ENCODE measurements around the gene LRRC71.

The LRRC71 gene

DNA sequence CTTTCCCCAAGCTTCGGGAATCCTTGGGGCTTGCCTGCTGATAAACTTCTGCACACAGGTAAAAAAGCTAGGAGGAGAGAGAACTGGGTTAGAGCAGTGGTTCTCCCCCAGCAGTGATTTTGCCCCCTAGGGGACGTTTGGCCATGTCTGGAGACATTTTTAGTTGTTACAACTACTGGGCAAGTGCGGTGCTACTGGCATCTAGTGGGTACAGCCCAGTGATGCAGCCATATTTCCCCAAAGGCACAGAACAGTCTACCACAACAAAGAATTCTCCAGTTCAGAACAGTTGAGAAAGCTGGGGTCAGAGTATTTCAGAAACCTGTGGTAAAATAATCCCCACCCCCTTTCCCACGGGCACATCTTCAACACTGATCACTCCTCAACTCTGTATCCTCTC is 41.3 kb downstream of the LRRC71 start:
- TF ChIP-seq ZNF565 (CRISPR knock-in tag; conservative IDR thresholded peaks at IDR 0.05; ENCODE audit: low read depth) (no peak), TCF4 (CRISPR knock-in tag; IDR thresholded peaks at IDR 0.05; ENCODE audit: borderline replicate concordance) (no peak), ZFP30 (CRISPR knock-in tag; IDR thresholded peaks at IDR 0.05) (no peak)
- peak; percentile 68 for ATAC-seq

DNA sequence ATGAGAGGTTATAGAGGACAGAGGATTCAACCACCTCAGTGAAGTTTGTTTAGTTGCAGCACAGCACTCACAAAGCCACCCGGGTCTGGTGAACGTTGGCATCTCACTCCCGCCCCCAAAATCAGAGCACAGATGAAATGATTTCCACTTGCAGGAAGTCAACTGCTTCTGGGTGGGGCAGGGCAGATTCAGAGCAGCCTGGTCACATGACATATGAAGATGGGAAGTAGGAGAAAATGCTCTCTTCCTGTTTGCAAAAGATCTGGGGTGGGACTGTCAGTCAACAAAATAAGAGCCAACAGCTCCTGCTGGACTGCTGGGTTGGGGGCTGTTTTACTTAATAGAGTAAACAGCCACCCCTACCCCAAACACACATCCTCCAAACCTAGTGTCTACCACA is 43.2 kb downstream of the LRRC71 start:
- TF ChIP-seq, protein P1, sequence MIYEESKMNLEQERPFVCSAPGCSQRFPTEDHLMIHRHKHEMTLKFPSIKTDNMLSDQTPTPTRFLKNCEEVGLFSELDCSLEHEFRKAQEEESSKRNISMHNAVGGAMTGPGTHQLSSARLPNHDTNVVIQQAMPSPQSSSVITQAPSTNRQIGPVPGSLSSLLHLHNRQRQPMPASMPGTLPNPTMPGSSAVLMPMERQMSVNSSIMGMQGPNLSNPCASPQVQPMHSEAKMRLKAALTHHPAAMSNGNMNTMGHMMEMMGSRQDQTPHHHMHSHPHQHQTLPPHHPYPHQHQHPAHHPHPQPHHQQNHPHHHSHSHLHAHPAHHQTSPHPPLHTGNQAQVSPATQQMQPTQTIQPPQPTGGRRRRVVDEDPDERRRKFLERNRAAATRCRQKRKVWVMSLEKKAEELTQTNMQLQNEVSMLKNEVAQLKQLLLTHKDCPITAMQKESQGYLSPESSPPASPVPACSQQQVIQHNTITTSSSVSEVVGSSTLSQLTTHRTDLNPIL (CRISPR knock-in tag; IDR thresholded peaks at IDR 0.05; ENCODE audit: low read depth): no peak
- no peak for TF ChIP-seq CSDC2 (CRISPR knock-in tag; IDR thresholded peaks at IDR 0.05)
- TF ChIP-seq RARB (CRISPR knock-in tag; IDR thresholded peaks at IDR 0.05): no peak
- no peak for TF ChIP-seq TCF4 (CRISPR knock-in tag; IDR thresholded peaks at IDR 0.05; ENCODE audit: borderline replicate concordance)
- TF ChIP-seq, protein P2, sequence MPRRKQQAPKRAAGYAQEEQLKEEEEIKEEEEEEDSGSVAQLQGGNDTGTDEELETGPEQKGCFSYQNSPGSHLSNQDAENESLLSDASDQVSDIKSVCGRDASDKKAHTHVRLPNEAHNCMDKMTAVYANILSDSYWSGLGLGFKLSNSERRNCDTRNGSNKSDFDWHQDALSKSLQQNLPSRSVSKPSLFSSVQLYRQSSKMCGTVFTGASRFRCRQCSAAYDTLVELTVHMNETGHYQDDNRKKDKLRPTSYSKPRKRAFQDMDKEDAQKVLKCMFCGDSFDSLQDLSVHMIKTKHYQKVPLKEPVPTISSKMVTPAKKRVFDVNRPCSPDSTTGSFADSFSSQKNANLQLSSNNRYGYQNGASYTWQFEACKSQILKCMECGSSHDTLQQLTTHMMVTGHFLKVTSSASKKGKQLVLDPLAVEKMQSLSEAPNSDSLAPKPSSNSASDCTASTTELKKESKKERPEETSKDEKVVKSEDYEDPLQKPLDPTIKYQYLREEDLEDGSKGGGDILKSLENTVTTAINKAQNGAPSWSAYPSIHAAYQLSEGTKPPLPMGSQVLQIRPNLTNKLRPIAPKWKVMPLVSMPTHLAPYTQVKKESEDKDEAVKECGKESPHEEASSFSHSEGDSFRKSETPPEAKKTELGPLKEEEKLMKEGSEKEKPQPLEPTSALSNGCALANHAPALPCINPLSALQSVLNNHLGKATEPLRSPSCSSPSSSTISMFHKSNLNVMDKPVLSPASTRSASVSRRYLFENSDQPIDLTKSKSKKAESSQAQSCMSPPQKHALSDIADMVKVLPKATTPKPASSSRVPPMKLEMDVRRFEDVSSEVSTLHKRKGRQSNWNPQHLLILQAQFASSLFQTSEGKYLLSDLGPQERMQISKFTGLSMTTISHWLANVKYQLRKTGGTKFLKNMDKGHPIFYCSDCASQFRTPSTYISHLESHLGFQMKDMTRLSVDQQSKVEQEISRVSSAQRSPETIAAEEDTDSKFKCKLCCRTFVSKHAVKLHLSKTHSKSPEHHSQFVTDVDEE (CRISPR knock-in tag; IDR thresholded peaks at IDR 0.05): no peak
- no peak for TF ChIP-seq PPARA (CRISPR knock-in tag; IDR thresholded peaks at IDR 0.05; ENCODE audit: borderline replicate concordance)
- no peak for TF ChIP-seq ZNF70 (CRISPR knock-in tag; IDR thresholded peaks at IDR 0.05)
- TF ChIP-seq, protein P3, sequence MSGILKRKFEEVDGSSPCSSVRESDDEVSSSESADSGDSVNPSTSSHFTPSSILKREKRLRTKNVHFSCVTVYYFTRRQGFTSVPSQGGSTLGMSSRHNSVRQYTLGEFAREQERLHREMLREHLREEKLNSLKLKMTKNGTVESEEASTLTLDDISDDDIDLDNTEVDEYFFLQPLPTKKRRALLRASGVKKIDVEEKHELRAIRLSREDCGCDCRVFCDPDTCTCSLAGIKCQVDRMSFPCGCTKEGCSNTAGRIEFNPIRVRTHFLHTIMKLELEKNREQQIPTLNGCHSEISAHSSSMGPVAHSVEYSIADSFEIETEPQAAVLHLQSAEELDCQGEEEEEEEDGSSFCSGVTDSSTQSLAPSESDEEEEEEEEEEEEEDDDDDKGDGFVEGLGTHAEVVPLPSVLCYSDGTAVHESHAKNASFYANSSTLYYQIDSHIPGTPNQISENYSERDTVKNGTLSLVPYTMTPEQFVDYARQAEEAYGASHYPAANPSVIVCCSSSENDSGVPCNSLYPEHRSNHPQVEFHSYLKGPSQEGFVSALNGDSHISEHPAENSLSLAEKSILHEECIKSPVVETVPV (CRISPR knock-in tag; IDR thresholded peaks at IDR 0.05): no peak
- no peak for TF ChIP-seq OSR1 (CRISPR knock-in tag; IDR thresholded peaks at IDR 0.05)
- no peak for ATAC-seq

DNA sequence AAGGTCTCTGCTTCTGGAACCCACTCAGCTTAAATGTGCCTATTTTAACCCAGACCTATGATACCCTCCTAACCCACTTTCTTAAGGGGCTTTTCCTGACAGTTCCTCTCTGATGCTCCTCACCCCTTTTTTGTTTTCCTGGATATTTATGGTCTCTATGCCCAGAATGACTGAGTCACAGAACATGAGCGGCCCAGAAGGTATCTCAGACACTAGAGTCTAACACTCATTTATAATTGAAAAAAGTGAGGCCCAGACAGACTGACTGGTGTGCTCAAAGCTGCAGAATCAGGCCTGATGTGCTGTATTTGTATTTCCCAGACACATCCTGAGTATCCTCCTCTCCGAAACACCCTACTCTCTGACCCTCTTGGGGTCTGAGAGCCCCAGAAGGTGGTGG is 44.0 kb downstream of the LRRC71 start:
- no peak for ATAC-seq
- TF ChIP-seq GLIS3 (CRISPR knock-in tag; IDR thresholded peaks at IDR 0.05) (no peak), ZFP30 (CRISPR knock-in tag; IDR thresholded peaks at IDR 0.05) (no peak), ARNTL (CRISPR knock-in tag; IDR thresholded peaks at IDR 0.05; ENCODE audit: borderline replicate concordance, low read depth) (no peak), TCF4 (CRISPR knock-in tag; IDR thresholded peaks at IDR 0.05; ENCODE audit: borderline replicate concordance) (no peak), TOX (CRISPR knock-in tag; IDR thresholded peaks at IDR 0.05; ENCODE audit: borderline replicate concordance) (no peak), CSDC2 (CRISPR knock-in tag; IDR thresholded peaks at IDR 0.05) (no peak), ZNF565 (CRISPR knock-in tag; conservative IDR thresholded peaks at IDR 0.05; ENCODE audit: low read depth) (no peak), PPARA (CRISPR knock-in tag; IDR thresholded peaks at IDR 0.05; ENCODE audit: borderline replicate concordance) (no peak), OSR1 (CRISPR knock-in tag; IDR thresholded peaks at IDR 0.05) (no peak), RARB (CRISPR knock-in tag; IDR thresholded peaks at IDR 0.05) (no peak), ZNF8 (CRISPR knock-in tag; IDR thresholded peaks at IDR 0.05) (no peak), ZNF70 (CRISPR knock-in tag; IDR thresholded peaks at IDR 0.05) (no peak), BACH2 (CRISPR knock-in tag; IDR thresholded peaks at IDR 0.05; ENCODE audit: borderline replicate concordance) (no peak), ESRRG (CRISPR knock-in tag; IDR thresholded peaks at IDR 0.05) (no peak)
- TF ChIP-seq, protein P4, sequence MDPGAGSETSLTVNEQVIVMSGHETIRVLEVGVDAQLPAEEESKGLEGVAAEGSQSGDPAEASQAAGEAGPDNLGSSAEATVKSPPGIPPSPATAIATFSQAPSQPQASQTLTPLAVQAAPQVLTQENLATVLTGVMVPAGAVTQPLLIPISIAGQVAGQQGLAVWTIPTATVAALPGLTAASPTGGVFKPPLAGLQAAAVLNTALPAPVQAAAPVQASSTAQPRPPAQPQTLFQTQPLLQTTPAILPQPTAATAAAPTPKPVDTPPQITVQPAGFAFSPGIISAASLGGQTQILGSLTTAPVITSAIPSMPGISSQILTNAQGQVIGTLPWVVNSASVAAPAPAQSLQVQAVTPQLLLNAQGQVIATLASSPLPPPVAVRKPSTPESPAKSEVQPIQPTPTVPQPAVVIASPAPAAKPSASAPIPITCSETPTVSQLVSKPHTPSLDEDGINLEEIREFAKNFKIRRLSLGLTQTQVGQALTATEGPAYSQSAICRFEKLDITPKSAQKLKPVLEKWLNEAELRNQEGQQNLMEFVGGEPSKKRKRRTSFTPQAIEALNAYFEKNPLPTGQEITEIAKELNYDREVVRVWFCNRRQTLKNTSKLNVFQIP (CRISPR knock-in tag; IDR thresholded peaks at IDR 0.05; ENCODE audit: borderline replicate concordance, low read depth): no peak
- TF ChIP-seq, protein P5, sequence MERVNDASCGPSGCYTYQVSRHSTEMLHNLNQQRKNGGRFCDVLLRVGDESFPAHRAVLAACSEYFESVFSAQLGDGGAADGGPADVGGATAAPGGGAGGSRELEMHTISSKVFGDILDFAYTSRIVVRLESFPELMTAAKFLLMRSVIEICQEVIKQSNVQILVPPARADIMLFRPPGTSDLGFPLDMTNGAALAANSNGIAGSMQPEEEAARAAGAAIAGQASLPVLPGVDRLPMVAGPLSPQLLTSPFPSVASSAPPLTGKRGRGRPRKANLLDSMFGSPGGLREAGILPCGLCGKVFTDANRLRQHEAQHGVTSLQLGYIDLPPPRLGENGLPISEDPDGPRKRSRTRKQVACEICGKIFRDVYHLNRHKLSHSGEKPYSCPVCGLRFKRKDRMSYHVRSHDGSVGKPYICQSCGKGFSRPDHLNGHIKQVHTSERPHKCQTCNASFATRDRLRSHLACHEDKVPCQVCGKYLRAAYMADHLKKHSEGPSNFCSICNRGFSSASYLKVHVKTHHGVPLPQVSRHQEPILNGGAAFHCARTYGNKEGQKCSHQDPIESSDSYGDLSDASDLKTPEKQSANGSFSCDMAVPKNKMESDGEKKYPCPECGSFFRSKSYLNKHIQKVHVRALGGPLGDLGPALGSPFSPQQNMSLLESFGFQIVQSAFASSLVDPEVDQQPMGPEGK (CRISPR knock-in tag; IDR thresholded peaks at IDR 0.05; ENCODE audit: borderline replicate concordance): no peak
- TF ChIP-seq, protein P1 (CRISPR knock-in tag; IDR thresholded peaks at IDR 0.05; ENCODE audit: low read depth): no peak
- TF ChIP-seq, protein P2 (CRISPR knock-in tag; IDR thresholded peaks at IDR 0.05): no peak
- TF ChIP-seq, protein P3 (CRISPR knock-in tag; IDR thresholded peaks at IDR 0.05): no peak

Data from SK-N-SH treated with all-trans-retinoic acid at 6 μM for 48 hours (cell line).